ENCODE data around the gene ETHE1. TPM values are rescaled to one million over a fixed set of nuclear protein-coding genes. Genes with fewer than 3 reads are reported as not detected.

Gene ETHE1
- total and polyA plus RNA-seq, 2 of the 8 experiments (the other 6 are each of a cell fraction or from before 2014, with no cell fraction given) = 19.9 to 96.0 TPM

GRCh38 chr19:43461303-43461702 is 65.7 kb downstream of the ETHE1 start:
- H3K23me2 ChIP-seq (ENCODE audit: low read depth, low read length) = peaks cover 13% of the 10 kb centered on the region
- H4K91ac ChIP-seq (replicated peaks; ENCODE audit: insufficient read length, low read length) = no peak overlapping the region
- H3K27ac ChIP-seq (ENCODE audit: low read depth, low read length) = no peak overlapping the region
- ChIA-PET CTCF (ENCODE audit: partially characterized antibody) (interaction anchor here (0.6 to 4.0 kb wide), 11 partner anchors 13 to 1139 kb away, joined by 3 to 24 read pairs (median 4); partner anchors contain the start of gene PHLDB3), POLR2A (ENCODE audit: partially characterized antibody) (interaction anchor here (0.7 kb wide), 1 partner anchor 13 kb away, joined by 3 read pairs; no protein-coding TSS in a partner anchor)
- no peak overlapping the region for H3K4me2 ChIP-seq (ENCODE audit: insufficient read depth in 1 of 2, low read depth in 2 of 2, low read length in 2 of 2)
- no peak overlapping the region for H2BK20ac ChIP-seq (ENCODE audit: low read length)
- H2BK15ac ChIP-seq (ENCODE audit: low read length) = no peak overlapping the region
- H4K20me1 ChIP-seq (replicated peaks in 1 of 2; ENCODE audit: control insufficient read depth in 1 of 2, insufficient read depth in 2 of 2, low read length in 2 of 2) = no peaks in the 10 kb centered on the region
- H4K8ac ChIP-seq (ENCODE audit: extremely low read depth, insufficient read depth, low read length) = no peak overlapping the region
- H3K4me3 ChIP-seq (ENCODE audit: extremely low read depth in 1 of 4, insufficient read depth in 2 of 4, low read depth in 3 of 4, low read length in 4 of 4) = no peak overlapping the region
- H3K36me3 ChIP-seq (ENCODE audit: control insufficient read depth in 2 of 4, insufficient read depth in 4 of 4, low read length in 3 of 4) = no peaks in the 10 kb centered on the region
- no peak overlapping the region for H2AFZ ChIP-seq (ENCODE audit: low read length)
- 89% methylated on average over 11 of the region's 12 CpGs; no CpG with 5 or more reads in 1 of the 2 experiments for WGBS, 2 experiments (ENCODE audit: extremely low coverage in 1 of 2, insufficient coverage in 1 of 2, insufficient read length in 1 of 2, insufficient replicate concordance in 2 of 2, low coverage in 1 of 2, low lambda C conversion rate in 2 of 2, missing lambda C conversion rate in 1 of 2)
- TF ChIP-seq BACH1 (IDR thresholded peaks at IDR 0.05; ENCODE audit: low read length) (no peak), ATF2 (IDR thresholded peaks at IDR 0.05; ENCODE audit: low read length) (no peak), POU5F1 (IDR thresholded peaks at IDR 0.05; ENCODE audit: low read depth, low read length) (no peak), MAX (IDR thresholded peaks at IDR 0.05) (no peak), SIN3A (conservative IDR thresholded peaks at IDR 0.05 in 1 of 2, IDR thresholded peaks at IDR 0.05 in 1 of 2; ENCODE audit: low read depth in 1 of 2, low read length in 2 of 2) (no peak)
- H3K56ac ChIP-seq (replicated peaks; ENCODE audit: insufficient read length, low read depth, low read length) = no peak overlapping the region
- H2BK12ac ChIP-seq (ENCODE audit: low read depth, low read length) = no peak overlapping the region
- H3K27me3 ChIP-seq (replicated peaks in 1 of 4; ENCODE audit: control insufficient read depth in 3 of 4, extremely low read depth in 1 of 4, insufficient read depth in 3 of 4, low read length in 3 of 4) = peaks cover 0 to 25% (median 15%) of the 10 kb centered on the region in 4 experiments; a peak in 6 of 7 replicates
- H3K79me1 ChIP-seq (ENCODE audit: low read depth, low read length) = no peaks in the 10 kb centered on the region
- H2AK5ac ChIP-seq (ENCODE audit: low read depth, low read length) = no peak overlapping the region
- H3K23ac ChIP-seq (ENCODE audit: insufficient read length) = no peak overlapping the region
- H3K14ac ChIP-seq (ENCODE audit: insufficient read length) = no peak overlapping the region
- H3K4me1 ChIP-seq (replicated peaks in 1 of 4; ENCODE audit: control insufficient read depth in 3 of 4, insufficient read depth in 4 of 4, low read length in 3 of 4) = peaks cover 0 to 8% (median 3%) of the 10 kb centered on the region in 4 experiments; a peak in 4 of 7 replicates
- no peak overlapping the region for H3K4ac ChIP-seq (replicated peaks; ENCODE audit: insufficient read length, low read depth, low read length)
- no peaks in the 10 kb centered on the region for H3K79me2 ChIP-seq (ENCODE audit: control insufficient read depth in 1 of 2, insufficient read depth in 2 of 2, low read length in 2 of 2)
- no peak overlapping the region for H2BK5ac ChIP-seq (ENCODE audit: low read depth, low read length)
- DNase-seq (ENCODE audit: low read depth in 1 of 2, low spot score in 2 of 2) (no peak), FAIRE-seq (no peak)
- no peak overlapping the region for H3K18ac ChIP-seq (ENCODE audit: extremely low read depth, low read length)
- H4K5ac ChIP-seq (ENCODE audit: insufficient read length, low read depth, low read length) = no peak overlapping the region
- H3K9ac ChIP-seq (replicated peaks in 1 of 4; ENCODE audit: extremely low read depth in 1 of 4, low read depth in 3 of 4, low read length in 3 of 4) = no peak overlapping the region
- no peak overlapping the region for H2BK120ac ChIP-seq (replicated peaks; ENCODE audit: low read depth, low read length)
- H3K9me3 ChIP-seq (ENCODE audit: insufficient read depth in 2 of 2, low read depth in 1 of 2, low read length in 1 of 2) = no peaks in the 10 kb centered on the region

Data from H1 (cell line).